NCI-H146 treated with DMSO at 0.1 percent for 48 hours (cell line): ENCODE measurements around the gene STRA8.

ENCODE experiments used
- DNase-seq: peaks from one replicate; lab custom pipeline; 2025; ENCODE audit not compliant: unreplicated experiment; lab: John Stamatoyannopoulos, UW

Gene STRA8

DNA sequence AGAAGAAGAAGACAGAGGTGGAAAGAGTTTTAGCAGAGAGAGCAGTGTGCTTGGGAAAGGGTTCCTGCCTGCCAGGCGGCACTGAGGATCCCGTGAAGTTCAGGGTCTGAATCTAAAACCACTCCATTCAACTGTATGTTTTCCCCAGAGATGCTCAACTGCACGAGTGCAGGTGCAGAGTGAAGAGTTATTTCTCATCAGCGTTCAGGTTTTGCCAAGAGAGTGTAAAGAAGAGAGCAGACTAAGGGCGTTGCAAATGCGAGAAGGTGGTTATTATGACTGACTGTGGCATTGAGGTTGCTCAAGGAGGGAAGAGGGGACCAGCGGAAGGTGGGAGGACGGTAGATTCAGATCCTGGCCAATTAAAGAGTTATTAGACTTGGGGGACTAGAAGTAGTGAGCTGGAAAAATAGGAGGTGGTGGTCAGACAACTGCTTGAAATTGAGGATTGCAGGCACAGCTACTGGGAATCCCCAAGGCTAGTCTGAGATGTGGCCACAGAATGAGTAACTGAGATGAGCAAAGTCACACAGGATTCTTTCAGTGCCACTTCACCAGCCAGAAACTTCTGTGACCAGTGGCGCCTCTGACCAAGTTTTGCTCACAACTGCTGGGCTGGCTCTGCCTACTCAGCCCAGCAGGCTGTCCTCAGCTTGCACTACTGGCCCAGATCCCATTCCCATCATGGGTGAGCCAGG lies 29.1 kb downstream of the STRA8 start:
- DNase-seq: no peak

DNA sequence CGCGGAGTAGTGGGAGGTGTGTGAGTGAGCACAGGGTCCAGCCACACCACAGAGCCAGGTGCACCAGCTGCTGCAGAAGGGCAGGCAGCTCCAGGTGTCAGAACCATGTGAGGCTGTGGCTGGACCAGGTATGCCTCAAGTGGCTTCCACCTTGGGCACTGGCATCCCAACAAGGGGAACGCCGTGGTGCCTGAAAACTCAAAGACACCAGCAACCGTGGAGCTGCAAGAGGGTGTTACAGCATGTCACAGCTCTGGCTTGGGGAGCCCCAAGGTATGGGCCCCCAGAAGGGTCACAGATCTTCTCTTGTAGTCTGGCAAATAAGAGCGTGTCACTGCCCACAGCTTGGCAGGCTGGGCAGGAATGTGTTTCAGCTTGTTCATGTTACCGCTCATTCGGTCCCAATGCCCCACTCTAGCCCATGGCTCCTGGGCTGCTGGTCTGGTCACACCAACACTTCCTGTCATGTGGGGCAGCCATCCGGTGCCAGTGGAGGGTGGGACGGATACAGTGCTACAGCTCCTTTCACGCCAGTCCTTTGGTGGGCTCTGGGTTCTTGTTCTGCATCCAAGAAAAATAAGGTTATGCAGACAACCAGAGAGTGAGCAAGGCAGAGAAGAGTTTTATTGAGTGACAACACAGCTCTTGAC lies 29.8 kb downstream of the STRA8 start:
- DNase-seq: no peak

DNA sequence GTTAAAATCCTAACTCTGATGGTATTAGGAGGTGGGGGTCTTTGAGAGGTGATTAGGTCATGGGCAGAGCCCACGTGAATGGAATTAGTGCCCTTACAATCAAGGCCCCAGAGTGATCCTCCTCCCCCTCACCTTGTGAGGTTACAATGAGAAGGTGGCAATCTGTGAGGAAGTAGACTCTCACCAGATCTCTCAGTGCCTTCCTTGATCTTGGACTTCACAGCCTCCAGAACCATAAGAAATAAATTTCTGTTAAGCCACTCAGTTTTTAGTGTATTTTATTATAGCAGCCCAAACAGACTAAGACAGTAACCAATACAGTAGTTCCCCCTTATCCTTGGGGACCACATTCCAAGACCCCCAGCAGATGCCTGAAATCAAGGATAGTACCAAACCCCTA lies 32.0 kb downstream of the STRA8 start:
- no peak for DNase-seq

DNA sequence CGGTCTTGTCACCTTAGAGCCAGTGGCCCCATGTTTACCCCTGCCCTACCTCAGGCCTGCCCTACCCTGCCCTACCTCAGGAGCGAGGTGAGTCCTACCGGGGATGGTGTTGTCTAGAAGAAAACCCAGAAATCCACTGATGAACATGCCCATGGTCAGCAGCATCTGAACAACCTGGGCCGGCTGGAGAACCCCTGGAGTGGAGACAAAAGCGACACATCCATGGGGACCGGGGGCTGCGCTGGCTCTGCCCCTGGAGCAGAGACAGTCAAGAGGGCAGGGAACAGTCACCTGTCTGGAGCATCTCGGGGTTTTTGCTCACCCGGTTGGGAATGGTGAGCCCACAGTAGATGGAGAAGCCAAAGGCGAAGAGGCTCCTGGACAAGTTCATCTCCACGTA lies 36.3 kb downstream of the STRA8 start:
- DNase-seq: no peak

DNA sequence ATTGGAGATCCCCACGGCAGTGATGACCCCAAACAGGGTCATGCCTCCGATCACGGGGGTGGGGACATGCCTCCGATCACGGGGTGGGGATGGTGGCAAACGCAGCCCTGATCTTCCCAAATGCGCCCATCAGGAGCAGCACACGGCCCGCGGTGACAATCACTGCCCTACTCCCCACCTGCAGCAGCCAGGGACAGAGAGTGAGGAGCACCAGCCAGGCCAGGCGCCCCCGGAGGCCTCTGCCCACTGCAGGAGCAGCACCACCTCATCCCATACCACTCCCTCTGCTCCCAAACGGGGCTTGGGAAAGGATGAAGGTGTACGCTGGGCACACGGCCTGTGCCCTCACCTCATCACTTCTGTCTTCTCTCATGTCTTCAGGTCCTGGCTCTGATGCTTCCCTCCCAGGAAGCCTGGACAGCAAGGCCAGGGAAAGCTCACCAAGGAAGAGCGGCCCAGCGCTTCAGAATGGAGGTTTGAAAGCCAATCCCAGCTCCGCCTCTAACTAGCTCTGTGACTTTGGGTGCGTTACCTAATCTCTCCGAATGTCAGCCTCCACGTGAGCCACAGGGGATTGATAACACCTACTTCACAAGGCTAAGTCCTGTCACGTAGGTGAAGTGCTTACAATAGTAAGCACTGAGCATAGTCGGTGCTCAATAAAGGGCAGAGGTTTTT lies 37.1 kb downstream of the STRA8 start:
- DNase-seq: no peak

DNA sequence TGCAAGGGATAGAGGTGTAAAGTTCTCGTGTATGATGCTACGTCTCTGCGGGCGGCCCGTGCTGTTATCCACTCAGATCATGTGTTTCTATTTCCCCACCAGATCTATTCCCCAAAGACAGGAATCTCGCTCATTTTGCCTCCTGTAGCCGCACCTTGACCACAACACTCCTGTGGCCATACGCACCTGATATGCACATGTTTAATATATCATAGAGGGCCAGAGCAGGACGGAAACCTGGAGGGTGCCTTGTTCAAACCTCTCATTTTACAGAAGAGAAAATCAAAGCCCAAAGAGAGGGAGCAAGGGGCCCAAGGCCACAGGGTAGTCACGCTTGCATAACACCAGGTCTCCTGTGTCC lies 37.6 kb downstream of the STRA8 start:
- no peak for DNase-seq

DNA sequence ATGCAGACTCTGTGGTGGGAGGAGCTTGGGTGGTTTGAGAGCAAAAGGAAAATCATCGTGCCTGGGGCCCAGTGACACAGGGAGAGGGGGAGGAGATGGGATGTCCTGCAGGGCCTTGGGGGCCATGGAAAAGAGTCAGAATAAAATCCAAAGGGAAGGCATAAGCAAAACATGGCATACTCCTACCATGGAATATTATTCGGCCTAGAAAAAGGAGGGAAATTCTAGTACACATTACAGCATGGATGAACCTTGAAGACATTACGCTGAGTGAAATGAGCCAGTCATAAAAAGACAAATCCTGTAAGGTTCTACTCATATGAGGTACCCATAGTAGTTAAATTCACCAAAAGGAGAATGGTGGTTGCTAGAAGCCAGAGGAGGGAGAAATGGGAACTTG lies 38.7 kb downstream of the STRA8 start:
- no peak for DNase-seq

DNA sequence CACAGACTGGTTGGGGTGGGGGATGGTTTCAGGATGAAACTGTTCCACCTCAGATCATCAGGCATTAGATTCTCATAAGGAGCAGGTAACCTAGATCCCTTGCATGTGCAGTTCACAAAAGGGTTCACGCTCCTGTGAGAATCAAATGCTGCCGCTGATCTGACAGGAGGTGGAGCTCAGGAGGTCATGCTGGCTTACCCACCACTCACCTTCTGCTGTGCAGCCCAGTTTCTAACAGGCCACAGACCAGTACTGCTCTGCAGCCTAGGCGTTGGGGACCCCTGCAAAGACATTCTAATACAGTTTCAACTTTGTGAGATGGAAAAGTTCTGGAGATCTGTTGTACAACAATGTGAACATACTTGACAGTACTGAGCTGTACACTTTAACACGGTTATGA lies 39.9 kb downstream of the STRA8 start:
- no peak for DNase-seq

DNA sequence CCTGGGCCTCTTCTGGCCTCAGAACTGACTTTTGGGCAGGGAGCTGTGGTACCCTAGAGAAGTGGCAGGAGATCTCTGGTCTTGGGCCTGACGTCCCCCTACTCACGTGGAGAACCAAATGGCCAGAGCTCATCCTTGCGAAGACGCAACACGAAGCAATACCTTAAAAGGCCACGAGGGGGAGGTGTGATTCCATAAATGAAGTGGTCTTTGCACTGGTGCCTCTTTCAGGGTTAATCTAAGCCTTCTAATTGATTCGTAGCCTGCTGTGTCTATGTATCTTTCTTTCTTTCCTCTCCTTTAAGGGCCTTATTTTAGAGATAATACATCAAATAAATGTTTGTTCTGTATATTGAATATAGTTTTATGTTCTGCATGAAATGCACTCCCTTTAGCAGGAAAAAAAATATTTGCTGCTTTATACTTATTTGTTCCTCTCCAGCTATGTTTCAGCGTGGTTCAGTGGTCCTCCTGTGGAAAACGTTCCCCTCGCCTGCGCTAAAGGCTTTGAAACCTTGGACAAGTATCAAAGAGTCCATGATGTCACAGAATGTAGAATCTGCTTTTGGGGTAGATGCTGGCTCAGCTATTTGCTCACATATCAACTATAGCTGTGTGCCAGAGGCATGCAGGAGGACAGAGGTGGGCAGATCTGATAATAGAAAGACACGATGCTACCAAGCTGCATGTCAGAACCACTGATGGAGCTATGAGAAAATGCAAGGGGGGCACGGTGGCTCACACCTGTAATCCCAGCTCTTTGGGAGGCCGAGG lies 41.0 kb downstream of the STRA8 start:
- DNase-seq: peak; percentile 67

DNA sequence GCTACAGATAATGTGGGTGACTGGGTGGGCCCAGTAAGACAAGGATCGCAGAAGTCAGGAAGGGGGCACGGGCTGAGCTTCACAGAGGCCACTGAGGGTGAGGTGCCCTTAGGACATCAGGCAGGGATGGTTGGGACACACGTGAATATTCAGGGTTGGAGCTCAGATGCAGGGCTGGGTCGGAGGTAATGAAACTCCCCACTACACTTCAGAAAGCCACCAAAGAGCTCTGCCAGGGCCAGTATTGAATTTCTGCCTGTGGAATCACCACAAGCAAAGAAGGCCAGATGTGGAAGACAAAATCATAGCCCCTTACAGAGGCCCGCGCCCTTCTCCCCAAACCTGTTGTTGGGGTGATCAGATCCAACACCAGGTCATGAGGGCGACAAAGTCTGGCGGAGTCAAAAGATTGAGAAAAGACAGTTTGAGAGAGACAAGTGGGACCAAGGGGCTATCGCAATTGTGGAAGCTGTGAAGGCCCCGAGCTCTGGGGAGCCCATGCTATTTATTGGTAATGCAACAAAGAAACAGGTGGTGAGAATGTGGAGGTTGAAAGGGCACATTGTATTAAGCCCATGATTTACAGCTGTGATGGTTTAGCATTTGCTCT lies 42.4 kb downstream of the STRA8 start:
- DNase-seq: no peak

DNA sequence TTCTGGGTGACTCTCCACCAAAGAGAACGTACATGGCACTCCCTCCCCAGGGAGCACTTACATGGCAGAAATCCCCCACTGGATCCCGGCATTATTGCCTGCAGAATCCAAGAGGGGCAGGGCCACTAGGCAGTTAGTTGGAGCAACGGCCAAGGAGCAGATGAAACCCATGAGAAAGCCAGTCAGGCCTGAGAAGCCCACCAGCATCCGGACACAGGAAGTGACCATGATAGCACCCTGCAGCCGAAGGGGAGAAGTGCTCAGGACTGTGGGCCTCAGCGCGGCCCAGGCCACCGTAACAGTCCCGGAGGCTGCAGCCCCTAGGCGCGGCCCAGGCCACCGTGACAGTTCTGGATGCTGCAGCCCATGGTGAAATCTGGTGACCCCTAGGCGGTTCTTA lies 43.5 kb downstream of the STRA8 start:
- DNase-seq: no peak

DNA sequence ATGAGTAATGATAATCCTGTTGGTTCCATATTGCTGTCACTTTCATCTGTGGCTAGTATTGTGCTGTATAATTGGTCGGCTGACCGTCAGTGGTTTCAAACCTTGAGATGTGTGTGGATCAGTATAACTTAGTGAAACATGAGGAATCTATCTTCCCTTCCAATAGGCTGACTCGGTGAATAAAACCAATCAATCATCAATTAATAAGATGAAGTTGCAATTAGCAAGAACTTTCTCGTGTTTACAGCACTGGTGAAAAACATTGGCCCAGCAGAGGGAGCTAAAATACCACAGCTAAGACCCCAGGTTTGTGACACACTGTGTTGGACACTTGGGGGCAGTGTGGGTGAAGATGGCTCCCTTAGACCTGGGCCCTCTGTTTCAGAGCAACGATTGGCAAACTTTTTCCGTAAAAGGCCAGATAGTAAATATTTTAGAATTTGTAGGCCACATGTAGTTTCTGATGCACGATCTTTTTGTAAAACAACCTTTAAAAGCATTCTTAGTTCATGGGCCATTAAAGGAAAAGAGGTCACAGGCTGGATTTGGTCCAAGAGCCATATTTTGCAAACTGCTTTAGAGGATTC lies 47.8 kb downstream of the STRA8 start:
- DNase-seq: peak; percentile 59

DNA sequence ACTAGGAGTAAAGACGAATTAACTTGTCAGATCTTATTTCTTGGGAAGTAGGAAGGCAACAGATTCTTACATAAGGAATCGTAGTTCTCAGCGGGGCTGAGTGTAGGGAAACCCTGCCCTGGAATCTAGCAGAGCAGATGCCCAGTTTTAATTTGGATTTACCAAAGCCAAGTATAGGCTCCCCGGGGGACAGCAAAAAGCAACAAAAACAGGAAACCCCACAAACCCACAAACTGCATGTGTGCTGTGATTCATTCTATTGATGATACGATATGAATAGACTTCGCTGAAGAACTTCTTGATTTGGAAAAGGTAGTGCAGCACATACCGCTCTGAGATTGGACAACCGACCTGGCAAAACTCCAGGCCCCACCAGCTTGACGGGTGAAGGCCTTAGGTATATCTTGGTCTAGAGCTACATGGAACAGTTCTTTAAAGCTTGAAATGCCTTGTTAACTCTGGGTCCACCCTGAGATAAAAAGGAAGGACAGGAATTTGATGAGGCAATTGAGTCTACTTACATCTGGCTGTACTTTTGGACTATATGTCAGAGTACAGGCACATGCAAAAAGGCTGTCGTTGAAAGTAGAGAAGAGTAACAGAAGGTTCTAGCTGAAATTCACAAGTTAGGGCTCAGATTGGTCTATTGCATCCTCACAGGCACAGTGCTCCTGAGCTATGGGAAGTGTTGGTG lies 49.1 kb downstream of the STRA8 start:
- DNase-seq: no peak

DNA sequence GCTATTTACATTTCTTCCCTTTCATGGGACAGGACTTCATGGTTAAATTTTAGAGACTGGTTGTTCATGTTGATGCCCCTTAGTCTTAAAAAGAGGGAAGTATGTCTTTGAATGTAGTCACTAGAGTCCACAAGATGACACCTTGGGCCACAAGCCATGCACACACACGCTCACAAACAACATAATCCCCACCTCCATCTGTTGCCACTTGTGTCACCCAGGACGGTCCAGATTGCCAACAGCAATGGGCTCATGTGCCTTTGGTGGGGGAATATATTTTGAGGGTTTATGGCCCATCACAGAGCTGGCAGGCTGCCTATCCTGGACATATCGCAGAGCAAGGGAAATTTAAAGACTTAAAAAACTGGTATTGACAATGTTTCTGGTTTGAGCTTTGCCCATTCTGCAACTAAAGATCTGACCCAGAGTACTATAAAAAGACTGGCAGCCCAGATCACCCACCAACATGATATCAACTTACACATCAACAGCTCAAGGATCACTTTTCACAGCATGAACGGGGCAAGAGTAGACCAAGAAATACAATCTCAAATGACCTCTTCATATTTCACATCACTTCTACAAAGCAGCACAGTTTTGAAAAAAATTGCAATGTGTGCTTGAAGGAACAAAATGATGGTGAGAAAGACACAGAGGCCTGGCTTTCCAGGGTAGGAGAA lies 50.5 kb downstream of the STRA8 start:
- DNase-seq: no peak

DNA sequence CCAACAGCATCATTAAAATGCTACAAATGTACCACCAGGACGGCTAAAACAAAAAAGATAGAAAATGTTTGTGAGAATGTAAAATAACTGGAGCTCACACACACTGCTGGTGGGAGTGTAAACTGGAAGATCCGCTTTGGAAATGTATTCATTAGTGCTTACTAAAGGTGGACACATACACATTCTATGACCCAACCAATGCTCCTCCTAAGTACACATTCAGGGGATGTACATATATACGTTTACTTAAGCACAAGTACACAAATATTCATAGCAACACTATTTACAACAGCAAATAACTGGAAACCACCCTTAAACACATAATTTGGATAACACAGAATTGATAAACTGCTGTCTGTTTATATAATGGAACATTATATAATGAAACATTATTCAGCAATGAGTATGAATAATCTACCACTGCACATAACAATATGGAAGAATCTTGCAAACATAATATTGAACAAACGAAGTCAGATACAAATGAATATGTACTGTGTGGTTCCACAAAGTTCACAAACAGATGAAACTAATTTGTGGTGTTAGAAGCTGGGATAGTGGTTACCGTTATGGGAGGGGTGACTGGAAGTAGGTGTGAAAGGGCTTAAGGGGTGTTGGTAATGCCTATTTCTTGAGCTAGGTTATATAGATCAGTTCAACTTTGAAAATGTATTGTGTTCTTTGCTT lies 52.1 kb downstream of the STRA8 start:
- DNase-seq: no peak

DNA sequence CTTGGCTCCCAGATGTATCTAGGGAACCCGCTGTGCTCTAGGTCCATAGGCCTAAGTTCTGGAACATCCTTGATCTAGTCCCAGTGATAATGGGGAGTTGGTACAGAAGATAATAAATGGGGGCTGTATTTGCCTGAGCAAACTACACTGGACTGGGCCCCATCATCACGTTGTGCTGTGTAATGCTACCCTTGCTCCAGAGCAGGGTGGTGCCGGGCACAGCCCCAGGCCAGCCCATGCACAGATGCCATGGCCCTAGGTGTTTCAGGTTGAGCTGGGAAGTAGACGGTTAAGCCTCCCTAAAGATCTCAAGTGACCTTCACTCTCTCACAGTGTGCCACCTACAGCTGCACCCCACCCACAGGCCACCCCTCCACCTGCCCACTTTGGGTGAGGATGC lies 53.2 kb downstream of the STRA8 start:
- no peak for DNase-seq

DNA sequence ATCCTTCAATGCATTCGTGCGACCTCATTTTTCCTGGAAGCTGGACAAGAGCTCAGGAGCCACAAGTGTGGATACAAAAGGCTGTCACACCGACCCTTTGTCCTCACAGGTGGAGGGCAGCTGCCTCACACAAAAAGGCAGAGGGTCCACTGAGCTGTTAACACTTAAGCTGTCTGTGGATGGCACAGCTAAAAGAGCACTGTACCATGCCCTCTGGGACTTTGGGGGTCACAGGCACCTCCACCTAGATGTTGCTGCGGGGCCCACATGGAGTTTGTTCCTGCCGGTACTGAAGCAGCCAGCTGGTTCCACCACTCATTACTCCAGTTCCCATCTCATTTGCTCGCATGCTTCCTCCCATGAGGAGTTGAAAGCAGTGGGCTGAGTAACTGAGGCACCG lies 57.0 kb downstream of the STRA8 start:
- no peak for DNase-seq

DNA sequence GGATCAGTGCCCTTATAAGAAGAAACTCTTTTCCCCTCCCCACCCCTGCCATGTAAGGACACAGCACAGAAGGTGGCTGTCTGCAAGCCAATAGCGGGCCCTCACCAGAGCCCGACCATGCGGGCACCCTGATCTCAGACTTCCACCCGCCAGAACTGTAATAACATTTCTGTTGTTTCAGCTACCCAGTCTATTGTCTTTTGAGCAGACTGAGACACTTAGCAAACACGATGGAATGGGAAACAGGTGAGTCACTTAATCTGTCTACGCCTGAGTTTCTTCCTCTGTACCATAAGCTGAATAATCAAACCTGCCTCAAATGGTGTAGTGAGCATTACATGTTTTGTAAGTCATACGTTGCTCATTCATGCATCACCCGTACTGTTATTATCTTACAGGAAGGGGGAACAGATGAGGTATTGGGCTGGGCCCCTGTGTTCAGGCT lies 58.2 kb downstream of the STRA8 start:
- peak; percentile 70 for DNase-seq

DNA sequence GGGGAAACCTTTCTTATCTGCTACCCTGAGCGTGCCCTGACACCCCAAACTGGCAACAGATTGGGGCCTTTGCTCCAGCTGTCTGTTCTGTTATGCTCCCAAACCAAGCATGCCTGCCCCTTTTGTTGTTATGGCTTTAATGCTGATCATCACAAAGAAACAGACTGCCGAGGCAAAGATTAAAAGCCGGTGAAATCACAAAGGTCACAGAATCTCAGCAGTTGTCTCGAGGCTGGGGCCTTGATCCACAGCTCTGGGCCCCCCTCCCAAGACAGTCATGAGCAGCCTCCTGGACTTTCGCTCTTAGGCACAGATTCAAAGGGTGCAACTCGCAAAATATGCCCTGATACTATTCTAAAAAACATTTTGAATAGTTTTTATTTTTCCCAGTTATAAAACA lies 65.6 kb downstream of the STRA8 start:
- no peak for DNase-seq
